SU-DHL-6 (cell line): Measurements from ENCODE around the gene SNAP91.

ENCODE experiments used
- CTCF ChIP-seq: fragments of 200-600 bp; sonication (generic); IDR thresholded peaks from one replicate; pipeline ENCODE4 v1.5.1; 2017; ENCODE audit warnings: antibody characterized with exemption, mild to moderate bottlenecking, low read length, moderate library complexity; ENCODE audit not compliant: insufficient read depth, poor library complexity, severe bottlenecking
- EZH2phosphoT487 ChIP-seq: fragments of 200-600 bp; sonication (generic), shearing (Covaris generic); conservative IDR thresholded peaks from 2 replicates; pipeline ENCODE4 v1.6.1; 2018; ENCODE audit warnings: mild to moderate bottlenecking, antibody characterized with exemption, low read length, moderate library complexity, mixed read lengths

GRCh38 chr6:83615025-83615999 lies 93.6 kb downstream of the SNAP91 start:
- TF ChIP-seq CTCF (peak; percentile 39), EZH2phosphoT487 (no peak)
